RWPE1 (cell line): ENCODE results near the gene TMBIM4.

Experiments
- CTCF ChIA-PET: fragments of 350-600 bp; sonication (Branson Sonifier 250); formaldehyde crosslinking; extraction: SDS; loops from one replicate; lab custom pipeline; 2021; lab: Yijun Ruan, JAX
- POLR2A ChIA-PET: fragments of 400-600 bp; formaldehyde crosslinking; extraction: SDS; loops from one replicate; lab custom pipeline; 2020; ENCODE audit warnings: antibody characterized with exemption; ENCODE audit not compliant: low non-redundant PET; lab: Yijun Ruan, JAX
- DNase-seq: peaks from one replicate; pipeline ENCODE4 v3.0.0; 2012; ENCODE audit warnings: low spot score
- H3K27ac ChIP-seq: fragments of 450-650 bp; 2 replicates; pipeline ENCODE4 v1.5.1; 2017
- TF ChIP-seq, protein P1 (sequence below): fragments of 450-650 bp; conservative IDR thresholded peaks from 2 replicates; pipeline ENCODE4 v1.5.1; 2017; ENCODE audit warnings: low read depth, mild to moderate bottlenecking

The TMBIM4 gene

DNA sequence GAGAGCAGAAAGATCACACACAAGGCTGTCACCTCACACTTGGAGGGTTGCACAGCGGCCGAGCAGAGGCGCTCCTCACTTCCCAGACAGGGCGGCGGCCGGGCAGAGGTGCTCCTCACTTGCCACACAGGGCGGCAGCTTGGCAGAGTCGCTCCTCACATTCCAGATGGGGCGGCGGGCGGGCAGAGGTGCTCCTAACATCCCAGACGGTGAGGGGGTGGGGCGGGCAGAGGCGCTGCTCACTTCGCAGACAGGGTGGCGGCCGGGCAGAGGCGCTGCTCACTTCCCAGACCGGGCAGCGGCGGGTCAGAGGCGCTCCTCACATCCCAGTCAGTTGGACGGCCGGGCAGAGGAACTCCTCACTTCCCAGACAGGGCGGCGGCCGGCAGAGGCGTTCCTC lies 9.1 kb downstream of the TMBIM4 start:
- TF ChIP-seq, protein P1, sequence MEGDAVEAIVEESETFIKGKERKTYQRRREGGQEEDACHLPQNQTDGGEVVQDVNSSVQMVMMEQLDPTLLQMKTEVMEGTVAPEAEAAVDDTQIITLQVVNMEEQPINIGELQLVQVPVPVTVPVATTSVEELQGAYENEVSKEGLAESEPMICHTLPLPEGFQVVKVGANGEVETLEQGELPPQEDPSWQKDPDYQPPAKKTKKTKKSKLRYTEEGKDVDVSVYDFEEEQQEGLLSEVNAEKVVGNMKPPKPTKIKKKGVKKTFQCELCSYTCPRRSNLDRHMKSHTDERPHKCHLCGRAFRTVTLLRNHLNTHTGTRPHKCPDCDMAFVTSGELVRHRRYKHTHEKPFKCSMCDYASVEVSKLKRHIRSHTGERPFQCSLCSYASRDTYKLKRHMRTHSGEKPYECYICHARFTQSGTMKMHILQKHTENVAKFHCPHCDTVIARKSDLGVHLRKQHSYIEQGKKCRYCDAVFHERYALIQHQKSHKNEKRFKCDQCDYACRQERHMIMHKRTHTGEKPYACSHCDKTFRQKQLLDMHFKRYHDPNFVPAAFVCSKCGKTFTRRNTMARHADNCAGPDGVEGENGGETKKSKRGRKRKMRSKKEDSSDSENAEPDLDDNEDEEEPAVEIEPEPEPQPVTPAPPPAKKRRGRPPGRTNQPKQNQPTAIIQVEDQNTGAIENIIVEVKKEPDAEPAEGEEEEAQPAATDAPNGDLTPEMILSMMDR, result no peak
- CTCF ChIA-PET, result interaction anchor here (1.0 kb wide), 1 partner anchor 9 kb away, joined by 8 read pairs; the partner anchor contains the start of gene TMBIM4
- no peak for DNase-seq
- POLR2A ChIA-PET, result no interaction called here
- no peak overlapping the region for H3K27ac ChIP-seq

DNA sequence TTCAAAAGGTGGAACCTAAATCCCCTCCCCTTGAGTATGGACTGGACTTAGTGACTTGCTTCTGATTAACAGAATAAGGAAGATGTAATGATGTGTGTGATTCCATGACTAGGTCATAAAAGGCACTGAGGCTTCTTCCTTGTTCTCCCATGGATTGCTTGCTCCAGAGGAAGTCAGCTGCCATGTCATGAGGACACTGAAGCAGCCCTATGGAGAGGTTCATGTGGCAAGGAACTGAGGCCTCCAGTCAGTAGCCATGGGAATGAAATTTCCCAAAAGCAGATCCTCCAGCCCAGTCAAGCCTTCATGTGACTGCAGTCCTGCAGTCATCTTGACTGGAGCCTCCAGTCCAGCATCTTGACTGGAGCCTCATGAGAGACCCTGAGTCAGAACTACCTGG lies 10.7 kb downstream of the TMBIM4 start:
- ChIA-PET POLR2A (no interaction called here), CTCF (no interaction called here)
- H3K27ac ChIP-seq, result no peak overlapping the region
- TF ChIP-seq, protein P1, result no peak
- no peak for DNase-seq

DNA sequence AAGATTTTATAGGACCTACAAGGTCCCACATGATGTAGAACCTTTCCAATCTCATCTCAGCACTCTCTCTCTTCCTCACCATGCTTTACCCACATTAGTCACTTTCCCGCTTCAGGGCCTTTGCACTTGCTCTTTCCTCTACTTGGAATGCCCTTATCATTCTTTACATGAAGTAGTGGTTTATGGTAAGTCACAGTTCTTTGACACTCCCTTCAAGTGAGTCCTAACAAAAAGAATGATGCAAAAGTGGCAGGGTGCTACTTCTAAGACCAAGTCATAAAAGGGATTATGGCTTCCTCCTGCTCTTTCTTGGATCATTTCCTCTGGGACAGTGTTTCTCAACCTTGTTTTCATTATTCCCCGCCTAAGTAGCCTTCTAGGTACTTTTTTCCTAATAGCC lies 13.1 kb downstream of the TMBIM4 start:
- POLR2A ChIA-PET, result no interaction called here
- TF ChIP-seq, protein P1, result no peak
- no peak overlapping the region for H3K27ac ChIP-seq
- DNase-seq, result no peak
- CTCF ChIA-PET, result no interaction called here

DNA sequence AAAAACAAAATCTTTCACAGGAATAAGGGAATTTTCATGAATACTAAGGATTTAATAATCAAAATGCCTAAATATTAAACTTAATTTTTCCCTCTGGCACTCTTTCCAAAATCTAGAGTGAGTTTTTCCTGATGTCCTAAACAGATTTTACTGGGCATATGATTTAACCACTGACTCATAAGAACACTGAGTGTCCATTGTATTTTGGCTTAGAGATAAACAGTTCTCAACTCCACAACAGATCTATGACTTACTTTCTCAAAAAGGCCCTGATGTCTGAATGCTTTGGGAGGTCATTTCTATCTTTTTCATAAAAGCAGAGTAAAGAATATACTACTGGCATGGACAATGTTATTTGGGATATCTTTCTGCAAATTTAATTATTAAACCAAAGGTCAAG lies 15.0 kb downstream of the TMBIM4 start:
- CTCF ChIA-PET, result no interaction called here

DNA sequence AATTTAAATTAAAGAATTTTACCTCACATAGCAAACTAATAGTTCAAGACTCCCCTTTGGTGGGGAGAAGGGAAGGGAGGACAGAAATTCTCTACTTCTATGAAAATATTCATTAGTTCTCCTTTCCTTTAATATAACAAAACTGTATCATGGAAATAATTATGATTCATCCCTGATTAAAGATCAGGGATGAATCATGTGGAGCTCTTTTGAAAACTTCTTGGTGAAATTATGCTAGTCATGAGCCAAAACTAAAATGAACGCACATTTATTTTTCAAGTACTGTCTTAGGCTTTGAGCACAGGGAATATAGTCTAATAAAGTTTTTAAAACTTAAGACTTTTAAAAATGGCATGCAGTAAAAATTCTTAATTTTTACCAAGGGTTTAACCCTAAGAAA lies 17.1 kb downstream of the TMBIM4 start:
- TF ChIP-seq, protein P1, result no peak
- no peak for DNase-seq
- ChIA-PET CTCF (no interaction called here), POLR2A (no interaction called here)
- H3K27ac ChIP-seq, result no peak overlapping the region

More for the DNA sequence above, 15.0 kb downstream of the TMBIM4 start:
- H3K27ac ChIP-seq, result no peak overlapping the region
- POLR2A ChIA-PET, result no interaction called here
- DNase-seq, result no peak
- TF ChIP-seq, protein P1, result no peak

DNA sequence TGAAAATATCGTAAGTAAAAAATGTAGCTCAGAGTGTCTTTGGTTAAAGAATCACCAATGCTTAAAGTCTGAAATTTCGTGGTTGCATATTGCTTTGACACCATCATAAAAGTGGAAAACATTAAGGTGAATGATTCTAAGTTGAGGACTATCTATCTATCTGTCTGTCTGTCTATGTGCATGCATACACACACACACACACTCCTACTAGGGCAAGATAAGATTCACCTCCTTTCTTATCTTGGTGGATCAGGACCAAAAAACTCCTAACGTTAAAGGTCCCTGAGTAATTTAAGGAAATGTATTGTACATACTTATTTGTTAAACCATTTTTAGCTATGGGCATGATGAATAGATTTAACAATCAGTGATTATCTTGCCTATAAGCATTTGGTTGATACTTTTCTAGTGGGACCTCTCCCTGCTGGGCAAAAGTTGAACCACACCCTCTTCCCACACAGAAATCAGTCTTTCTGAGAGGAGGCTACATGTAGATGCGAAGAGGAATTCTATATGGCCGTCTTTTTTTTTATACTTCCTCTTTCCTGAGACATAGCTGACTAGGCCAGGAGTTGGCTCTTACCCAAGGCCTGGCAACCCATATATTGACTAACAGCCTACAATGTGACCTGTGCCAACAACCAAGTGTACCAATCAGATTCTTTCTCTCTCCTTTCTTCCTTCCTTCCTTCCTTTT lies 19.9 kb downstream of the TMBIM4 start:
- ChIA-PET POLR2A (interaction anchor here (0.6 kb wide), 1 partner anchor 19 kb away, joined by 3 read pairs; no protein-coding TSS in a partner anchor), CTCF (interaction anchor here (0.7 kb wide), 1 partner anchor 42 kb away, joined by 5 read pairs; no protein-coding TSS in a partner anchor)
- no peak for DNase-seq
- H3K27ac ChIP-seq, result no peak overlapping the region
- TF ChIP-seq, protein P1, result no peak
